GM23338 (cell line): ENCODE results near the gene GPR158. TPM values are rescaled to one million over a fixed set of nuclear protein-coding genes. Genes with fewer than 3 reads are reported as not detected.

Source experiments
- ATAC-seq: fragments of 200-7000 bp; cut with Tn5 transposase; 3 replicates; pipeline ENCODE4 v1.9.1; 2020
- DNase-seq: peaks from one replicate; pipeline ENCODE4 v3.0.0-alpha.2; 2015; ENCODE audit warnings: low spot score
- H2AFZ ChIP-seq: fragments of 200-600 bp; sonication (generic); 2 replicates; pipeline ENCODE4 v1.8.0; 2016; ENCODE audit warnings: antibody characterized with exemption, mild to moderate bottlenecking, moderate library complexity
- H3F3A ChIP-seq: fragments of 200-600 bp; sonication (generic); replicated peaks from 2 replicates; pipeline ENCODE4 v1.8.0; 2017; ENCODE audit warnings: antibody characterized with exemption, mixed run types, low read depth
- H3K27ac ChIP-seq: fragments of 200-600 bp; sonication (generic); 2 replicates; pipeline ENCODE4 v1.6.1; 2016; ENCODE audit warnings: low read depth
- H3K27me3 ChIP-seq: fragments of 200-600 bp; sonication (generic); 2 replicates; pipeline ENCODE4 v1.8.0; 2016; ENCODE audit warnings: mild to moderate bottlenecking, mixed run types, moderate library complexity; ENCODE audit not compliant: insufficient read depth
- H3K36me3 ChIP-seq: fragments of 200-600 bp; sonication (generic); 2 replicates; pipeline ENCODE4 v1.8.0; 2016; ENCODE audit warnings: mild to moderate bottlenecking; ENCODE audit not compliant: insufficient read depth
- H3K4me1 ChIP-seq: fragments of 200-600 bp; sonication (generic); 2 replicates; pipeline ENCODE4 v1.8.0; 2016; ENCODE audit warnings: mild to moderate bottlenecking, moderate library complexity; ENCODE audit not compliant: insufficient read depth
- H3K4me2 ChIP-seq: fragments of 200-600 bp; sonication (generic); 2 replicates; pipeline ENCODE4 v1.7.1; 2017; ENCODE audit warnings: mixed run types
- H3K4me3 ChIP-seq: fragments of 200-600 bp; sonication (generic); 2 replicates; pipeline ENCODE4 v1.6.1; 2016; ENCODE audit warnings: mixed run types
- H3K79me2 ChIP-seq: fragments of 200-600 bp; sonication (generic); replicated peaks from 2 replicates; pipeline ENCODE4 v1.8.0; 2017; ENCODE audit warnings: mild to moderate bottlenecking; ENCODE audit not compliant: insufficient read depth
- H3K9me2 ChIP-seq: fragments of 200-600 bp; sonication (generic); 2 replicates; pipeline ENCODE4 v1.8.0; 2017; ENCODE audit not compliant: insufficient read depth
- H4K20me1 ChIP-seq: fragments of 200-600 bp; sonication (generic); replicated peaks from 2 replicates; pipeline ENCODE4 v1.8.0; 2017; ENCODE audit warnings: mild to moderate bottlenecking; ENCODE audit not compliant: insufficient read depth
- H3K27ac Mint-ChIP-seq: 2 replicates; pipeline ENCODE4 v1.8.0; 2020; ENCODE audit warnings: inconsistent platforms, mild to moderate bottlenecking, moderate library complexity, mixed read lengths
- H3K27me3 Mint-ChIP-seq: 3 replicates; pipeline ENCODE4 v1.8.0; 2022; ENCODE audit warnings: low read depth, mild to moderate bottlenecking, moderate library complexity, mixed read lengths, inconsistent platforms; ENCODE audit not compliant: insufficient read depth, poor library complexity
- H3K36me3 Mint-ChIP-seq: 3 replicates; pipeline ENCODE4 v1.8.0; 2021; ENCODE audit warnings: low read depth, mild to moderate bottlenecking, inconsistent platforms, moderate library complexity, mixed read lengths
- H3K4me1 Mint-ChIP-seq: 3 replicates; pipeline ENCODE4 v1.8.0; 2020; ENCODE audit warnings: mild to moderate bottlenecking, inconsistent platforms, mixed read lengths
- H3K4me3 Mint-ChIP-seq: 3 replicates; pipeline ENCODE4 v1.8.0; 2021; ENCODE audit warnings: moderate library complexity, mild to moderate bottlenecking, inconsistent platforms, mixed read lengths
- H3K9me3 Mint-ChIP-seq: 3 replicates; pipeline ENCODE4 v1.8.0; 2020; ENCODE audit warnings: moderate library complexity, mild to moderate bottlenecking, inconsistent platforms, mixed read lengths
- CREB1 ChIP-seq: fragments of 250-450 bp; sonication (Bioruptor Pico); IDR thresholded peaks from 2 replicates; pipeline ENCODE4 v1.5.0; 2020; ENCODE audit warnings: low read depth, mild to moderate bottlenecking, moderate library complexity
- CTCF ChIP-seq, 2 experiments: fragments of 200-600 bp in 1 of 2; sonication (generic) in 1 of 2; conservative IDR thresholded peaks; 2 replicates each; pipeline versions ENCODE4 v1.5.1 to v1.6.1; 2016 to 2017; ENCODE audit warnings: antibody characterized with exemption in 2 of 2, low read depth in 2 of 2, mild to moderate bottlenecking in 2 of 2, moderate library complexity in 1 of 2
- ETS1 ChIP-seq: IDR thresholded peaks from 2 replicates; pipeline ENCODE4 v1.6.1; 2016; ENCODE audit warnings: antibody characterized with exemption
- EZH2 ChIP-seq: fragments of 200-600 bp; sonication (generic); IDR thresholded peaks from one replicate; pipeline ENCODE4 v1.8.0; 2017; ENCODE audit warnings: antibody characterized with exemption, mild to moderate bottlenecking, low read depth; ENCODE audit not compliant: unreplicated experiment
- EZH2phosphoT487 ChIP-seq: fragments of 200-600 bp; sonication (generic); IDR thresholded peaks from one replicate; pipeline ENCODE4 v1.8.1; 2018; ENCODE audit warnings: antibody characterized with exemption; ENCODE audit not compliant: unreplicated experiment
- JUNB ChIP-seq: IDR thresholded peaks from one replicate; pipeline ENCODE4 v1.6.1; 2016; ENCODE audit warnings: antibody characterized with exemption; ENCODE audit not compliant: unreplicated experiment
- NANOG ChIP-seq: IDR thresholded peaks from 2 replicates; pipeline ENCODE4 v1.6.1; 2016; ENCODE audit warnings: antibody characterized with exemption, borderline replicate concordance
- POLR2AphosphoS5 ChIP-seq: IDR thresholded peaks from 2 replicates; pipeline ENCODE4 v1.6.1; 2016; ENCODE audit warnings: antibody characterized with exemption, low read depth
- STAT1 ChIP-seq: IDR thresholded peaks from one replicate; pipeline ENCODE4 v1.6.1; 2016; ENCODE audit warnings: antibody characterized with exemption; ENCODE audit not compliant: unreplicated experiment
- ZNF114 ChIP-seq: fragments of 250-450 bp; sonication (Bioruptor Pico); IDR thresholded peaks from 2 replicates; pipeline ENCODE4 v1.5.0; 2020; ENCODE audit warnings: mild to moderate bottlenecking, moderate library complexity
- ZNF331 ChIP-seq: fragments of 250-450 bp; sonication (Bioruptor Pico); IDR thresholded peaks from 2 replicates; pipeline ENCODE4 v1.5.0; 2020; ENCODE audit warnings: low read depth, mild to moderate bottlenecking, moderate library complexity
- polyA plus RNA-seq: library from polyadenylated mRNA; unstranded; fragments of >200 nt; fragmentation: Nextera tagmentation; extraction: Ambion mirVana; gene quantifications from 2 replicates; pipeline ENCODE4 v1.2.1, GENCODE V29; 2016
- total RNA-seq: library from RNA; depleted of rRNA; stranded (reverse); fragments of >200 nt; shearing (Covaris generic); gene quantifications from 2 replicates; pipeline ENCODE4 v1.2.3, GENCODE V29; 2014
- TF ChIP-seq, protein P1 (sequence below): IDR thresholded peaks from one replicate; pipeline ENCODE4 v1.6.1; 2018; ENCODE audit warnings: antibody characterized with exemption; ENCODE audit not compliant: unreplicated experiment

Gene GPR158
- total and polyA plus RNA-seq, 2 experiments from 2014 or later = 0.13 to 1.5 TPM

- Histone ChIP-seq H3K9me2 (no peaks in the 10 kb centered on the region), H3K79me2 (no peaks in the 10 kb centered on the region), H4K20me1 (0 out of 2 replicates have a peak, but pooled peaks cover 2% of the 10 kb centered on the region), H3K36me3 (no peaks in the 10 kb centered on the region), H3K27me3 (peaks cover 8% of the 10 kb centered on the region), H3F3A (no peaks in the 10 kb centered on the region), H3K4me2 (no peak overlapping the region), H3K4me1 (no peaks in the 10 kb centered on the region), H3K4me3 (no peak overlapping the region), H3K27ac (no peak overlapping the region), H2AFZ (no peak overlapping the region)
- Mint-ChIP-seq H3K9me3 (no peaks in the 10 kb centered on the region), H3K27me3 (no peaks in the 10 kb centered on the region), H3K4me3 (no peak overlapping the region), H3K27ac (no peak overlapping the region), H3K4me1 (no peaks in the 10 kb centered on the region), H3K36me3 (no peaks in the 10 kb centered on the region)
- TF ChIP-seq ZNF114 (CRISPR knock-in tag) (no peak), STAT1 (no peak), EZH2phosphoT487 (no peak), CREB1 (CRISPR knock-in tag) (no peak), NANOG (no peak), EZH2 (no peak), JUNB (no peak), ZNF331 (CRISPR knock-in tag) (no peak), ETS1 (no peak), POLR2AphosphoS5 (no peak)
- TF ChIP-seq, protein P1, sequence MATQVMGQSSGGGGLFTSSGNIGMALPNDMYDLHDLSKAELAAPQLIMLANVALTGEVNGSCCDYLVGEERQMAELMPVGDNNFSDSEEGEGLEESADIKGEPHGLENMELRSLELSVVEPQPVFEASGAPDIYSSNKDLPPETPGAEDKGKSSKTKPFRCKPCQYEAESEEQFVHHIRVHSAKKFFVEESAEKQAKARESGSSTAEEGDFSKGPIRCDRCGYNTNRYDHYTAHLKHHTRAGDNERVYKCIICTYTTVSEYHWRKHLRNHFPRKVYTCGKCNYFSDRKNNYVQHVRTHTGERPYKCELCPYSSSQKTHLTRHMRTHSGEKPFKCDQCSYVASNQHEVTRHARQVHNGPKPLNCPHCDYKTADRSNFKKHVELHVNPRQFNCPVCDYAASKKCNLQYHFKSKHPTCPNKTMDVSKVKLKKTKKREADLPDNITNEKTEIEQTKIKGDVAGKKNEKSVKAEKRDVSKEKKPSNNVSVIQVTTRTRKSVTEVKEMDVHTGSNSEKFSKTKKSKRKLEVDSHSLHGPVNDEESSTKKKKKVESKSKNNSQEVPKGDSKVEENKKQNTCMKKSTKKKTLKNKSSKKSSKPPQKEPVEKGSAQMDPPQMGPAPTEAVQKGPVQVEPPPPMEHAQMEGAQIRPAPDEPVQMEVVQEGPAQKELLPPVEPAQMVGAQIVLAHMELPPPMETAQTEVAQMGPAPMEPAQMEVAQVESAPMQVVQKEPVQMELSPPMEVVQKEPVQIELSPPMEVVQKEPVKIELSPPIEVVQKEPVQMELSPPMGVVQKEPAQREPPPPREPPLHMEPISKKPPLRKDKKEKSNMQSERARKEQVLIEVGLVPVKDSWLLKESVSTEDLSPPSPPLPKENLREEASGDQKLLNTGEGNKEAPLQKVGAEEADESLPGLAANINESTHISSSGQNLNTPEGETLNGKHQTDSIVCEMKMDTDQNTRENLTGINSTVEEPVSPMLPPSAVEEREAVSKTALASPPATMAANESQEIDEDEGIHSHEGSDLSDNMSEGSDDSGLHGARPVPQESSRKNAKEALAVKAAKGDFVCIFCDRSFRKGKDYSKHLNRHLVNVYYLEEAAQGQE = no peak
- ATAC-seq = no peak
- no peak for DNase-seq
Observed at GRCh38 chr10:25182636-25183035, 7.8 kb downstream of the GPR158 start.

DNA sequence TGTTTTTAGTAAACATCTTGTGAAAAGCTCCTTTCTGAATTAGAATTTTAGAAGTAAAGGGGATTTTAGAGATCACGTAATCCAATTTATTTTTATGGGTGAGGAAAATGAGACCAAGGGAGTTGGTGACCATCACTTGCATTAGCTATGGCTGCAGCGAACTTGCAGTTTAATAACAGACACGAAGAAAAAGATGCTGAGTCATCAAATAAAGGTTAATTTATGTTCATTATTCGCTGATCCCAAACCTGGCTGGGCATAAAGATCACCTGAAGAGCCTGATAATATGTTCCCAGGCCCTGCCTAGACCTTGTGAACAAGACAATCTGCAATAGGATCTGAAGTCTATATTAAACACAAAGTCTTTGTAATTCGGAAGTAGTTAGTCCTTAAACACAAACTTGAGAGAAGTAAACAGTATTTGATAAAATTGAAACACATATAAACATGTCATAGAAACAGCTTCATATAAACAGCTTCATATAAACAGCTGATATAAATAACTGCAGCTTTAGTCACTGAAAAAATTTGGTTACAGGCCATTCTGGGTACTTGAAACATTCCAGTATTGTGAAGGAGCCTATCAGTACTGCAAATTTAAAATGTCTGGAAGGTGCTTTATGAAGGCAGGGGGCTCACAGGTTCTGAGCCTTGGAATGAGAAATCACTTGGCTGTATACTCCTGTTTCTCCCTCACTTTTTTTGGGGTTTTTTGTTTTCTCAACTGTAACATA is 16.5 kb downstream of the GPR158 start:
- Histone ChIP-seq H4K20me1 (no peaks in the 10 kb centered on the region), H3K27me3 (no peaks in the 10 kb centered on the region), H3F3A (no peaks in the 10 kb centered on the region), H3K27ac (no peak overlapping the region), H3K4me3 (no peak overlapping the region), H3K4me2 (no peak overlapping the region), H2AFZ (no peak overlapping the region), H3K9me2 (no peaks in the 10 kb centered on the region), H3K79me2 (no peaks in the 10 kb centered on the region), H3K4me1 (peaks cover 5% of the 10 kb centered on the region; the same call in 1 of the 2 replicates), H3K36me3 (no peaks in the 10 kb centered on the region)
- DNase-seq (no peak), ATAC-seq (no peak)
- H3K27me3 Mint-ChIP-seq = peaks cover 2% of the 10 kb centered on the region
- H3K9me3 Mint-ChIP-seq = peaks cover 7% of the 10 kb centered on the region; the same call in 1 of the 3 replicates
- H3K36me3 Mint-ChIP-seq = no peaks in the 10 kb centered on the region; the same call in 2 of the 3 replicates
- H3K4me1 Mint-ChIP-seq = no peaks in the 10 kb centered on the region; the same call in 2 of the 3 replicates
- H3K27ac Mint-ChIP-seq = no peak overlapping the region
- no peak overlapping the region for H3K4me3 Mint-ChIP-seq
- TF ChIP-seq CTCF (conservative IDR thresholded peaks at IDR 0.05; ENCODE audit: low read depth in 2 of 2) = no peak
- TF ChIP-seq EZH2 = no peak
- TF ChIP-seq STAT1 = no peak
